ENCODE results near the gene LRP5. TPM values are rescaled to one million over a fixed set of nuclear protein-coding genes. Genes with fewer than 3 reads are reported as not detected.

Gene LRP5
- total and polyA plus RNA-seq, 9 of the 15 experiments (the other 6 are each of a cell fraction or from before 2014, with no cell fraction given): 0.48 to 44.2 (median 13.5) TPM

- TF ChIP-seq HMGN3 (IDR thresholded peaks at IDR 0.05; ENCODE audit: borderline replicate concordance, extremely low read depth, insufficient read length, low read depth, low read length) (no peak), BMI1 (IDR thresholded peaks at IDR 0.05; ENCODE audit: low read length) (no peak), NCOR1 (IDR thresholded peaks at IDR 0.05) (0 out of 2 replicates have a peak, but pooled peaks have one; percentile 8), KLF1 (tag; IDR thresholded peaks at IDR 0.05) (no peak), RBM34 (IDR thresholded peaks at IDR 0.05; ENCODE audit: borderline replicate concordance, insufficient read depth, low read length) (no peak), STAT6 (CRISPR knock-in tag; IDR thresholded peaks at IDR 0.05) (no peak), TOE1 (IDR thresholded peaks at IDR 0.05; ENCODE audit: borderline replicate concordance) (no peak), TOE1 (CRISPR knock-in tag; IDR thresholded peaks at IDR 0.05; ENCODE audit: borderline replicate concordance, low read depth) (0 out of 2 replicates have a peak, but pooled peaks have one; percentile 65), PCBP1 (IDR thresholded peaks at IDR 0.05; ENCODE audit: low read depth, low read length, poor library complexity, severe bottlenecking) (no peak), MAZ (CRISPR knock-in tag; conservative IDR thresholded peaks at IDR 0.05 in 1 of 2, IDR thresholded peaks at IDR 0.05 in 1 of 2) (0 out of 4 replicates have a peak, but pooled peaks of 1 of the 2 experiments have one; percentile 22), CHD2 (IDR thresholded peaks at IDR 0.05; ENCODE audit: low read depth, low read length) (no peak), CREB3L1 (IDR thresholded peaks at IDR 0.05; ENCODE audit: borderline replicate concordance, low read depth) (no peak), PATZ1 (CRISPR knock-in tag; IDR thresholded peaks at IDR 0.05; ENCODE audit: borderline replicate concordance) (no peak), ZSCAN32 (CRISPR knock-in tag; IDR thresholded peaks at IDR 0.05) (no peak), PYGO2 (tag; IDR thresholded peaks at IDR 0.05) (no peak), THRA (IDR thresholded peaks at IDR 0.05) (no peak), ZNF232 (CRISPR knock-in tag; IDR thresholded peaks at IDR 0.05) (no peak), ESRRB (CRISPR knock-in tag; IDR thresholded peaks at IDR 0.05; ENCODE audit: borderline replicate concordance) (no peak)
These were observed 3.0 kb downstream of the LRP5 start (continued) for GRCh38 chr11:68315171-68315920.

All from K562 (cell line).